AG09319 (cell line): Measurements from ENCODE around the gene OSCP1.
A peak's percentile ranks its signal among the peaks of the same experiment; 100 is the strongest.

Source experiments
- DNase-seq: peaks from one replicate; pipeline ENCODE4 v3.0.0-alpha.2; 2010; ENCODE audit warnings: low read depth; ENCODE audit errors: extremely low read depth
- TF ChIP-seq, protein P1 (sequence below): IDR thresholded peaks from 2 replicates; pipeline ENCODE4 v1.5.1; 2011; ENCODE audit warnings: low read depth, mild to moderate bottlenecking, inconsistent platforms, low read length, moderate library complexity

The OSCP1 gene

DNA sequence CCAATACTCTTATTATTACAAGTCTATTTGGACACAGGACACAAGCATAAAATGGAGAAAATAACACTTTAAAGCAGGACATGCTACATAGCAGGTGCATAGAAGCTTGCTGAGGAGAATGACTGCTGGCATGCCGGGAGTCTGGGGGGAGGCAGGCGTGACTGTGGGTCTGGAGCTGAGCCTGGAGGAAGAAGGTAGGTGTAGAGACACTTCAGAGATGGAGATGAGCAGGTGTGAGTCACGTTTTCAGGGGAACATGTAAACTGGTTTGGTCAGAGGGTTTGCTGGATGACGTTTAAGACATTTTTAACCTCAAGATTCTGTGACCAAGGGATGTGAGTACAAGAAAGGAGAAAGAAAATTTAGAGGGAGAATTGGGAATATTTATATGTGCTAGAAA lies 24.5 kb downstream of the OSCP1 start:
- TF ChIP-seq, protein P1, sequence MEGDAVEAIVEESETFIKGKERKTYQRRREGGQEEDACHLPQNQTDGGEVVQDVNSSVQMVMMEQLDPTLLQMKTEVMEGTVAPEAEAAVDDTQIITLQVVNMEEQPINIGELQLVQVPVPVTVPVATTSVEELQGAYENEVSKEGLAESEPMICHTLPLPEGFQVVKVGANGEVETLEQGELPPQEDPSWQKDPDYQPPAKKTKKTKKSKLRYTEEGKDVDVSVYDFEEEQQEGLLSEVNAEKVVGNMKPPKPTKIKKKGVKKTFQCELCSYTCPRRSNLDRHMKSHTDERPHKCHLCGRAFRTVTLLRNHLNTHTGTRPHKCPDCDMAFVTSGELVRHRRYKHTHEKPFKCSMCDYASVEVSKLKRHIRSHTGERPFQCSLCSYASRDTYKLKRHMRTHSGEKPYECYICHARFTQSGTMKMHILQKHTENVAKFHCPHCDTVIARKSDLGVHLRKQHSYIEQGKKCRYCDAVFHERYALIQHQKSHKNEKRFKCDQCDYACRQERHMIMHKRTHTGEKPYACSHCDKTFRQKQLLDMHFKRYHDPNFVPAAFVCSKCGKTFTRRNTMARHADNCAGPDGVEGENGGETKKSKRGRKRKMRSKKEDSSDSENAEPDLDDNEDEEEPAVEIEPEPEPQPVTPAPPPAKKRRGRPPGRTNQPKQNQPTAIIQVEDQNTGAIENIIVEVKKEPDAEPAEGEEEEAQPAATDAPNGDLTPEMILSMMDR: no peak
- no peak for DNase-seq

DNA sequence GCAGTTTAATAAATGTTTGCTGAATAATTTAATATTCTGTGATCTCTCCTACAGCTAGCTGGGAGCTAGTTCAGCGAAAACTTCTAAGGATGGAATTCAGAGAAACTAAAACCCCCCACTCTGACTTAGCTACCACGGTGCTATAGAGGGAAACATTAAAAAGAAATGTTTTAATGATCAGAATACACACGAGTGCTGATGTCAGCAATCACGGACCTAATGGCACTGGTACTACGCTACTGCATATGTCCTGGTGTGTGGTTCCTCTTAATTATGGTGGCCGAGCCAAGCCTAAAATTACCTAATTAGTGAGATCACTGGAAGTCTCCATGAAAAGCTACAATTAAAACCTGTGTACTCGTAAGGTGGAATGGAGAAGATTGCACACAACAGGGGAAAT lies 28.6 kb downstream of the OSCP1 start:
- DNase-seq: no peak
- TF ChIP-seq, protein P1: no peak

DNA sequence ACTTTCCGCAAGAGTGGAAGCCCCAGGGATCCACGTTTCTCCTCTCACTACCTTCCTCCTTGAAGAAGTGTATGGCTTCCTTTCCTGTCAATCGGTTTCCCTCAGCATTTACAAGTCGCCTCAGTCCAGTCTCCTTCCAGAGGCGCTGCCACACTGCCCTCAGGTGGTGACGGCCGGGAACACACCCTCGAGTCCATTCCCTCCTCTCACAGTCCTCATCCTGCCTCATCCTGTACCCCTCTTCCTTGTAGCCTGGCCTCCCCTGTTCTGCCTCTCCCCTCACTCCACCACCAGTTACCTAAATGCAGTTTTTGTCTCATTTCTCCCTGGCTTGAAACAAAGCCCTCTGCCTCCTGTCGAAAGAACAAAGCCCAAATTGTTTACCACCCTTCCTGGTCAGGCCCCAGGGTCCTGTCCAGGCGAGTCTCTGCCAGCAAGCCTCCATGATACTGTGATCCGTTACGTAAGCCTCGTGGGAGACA lies 29.4 kb downstream of the OSCP1 start:
- TF ChIP-seq, protein P1: peak; percentile 97
- DNase-seq: peak; percentile 64

DNA sequence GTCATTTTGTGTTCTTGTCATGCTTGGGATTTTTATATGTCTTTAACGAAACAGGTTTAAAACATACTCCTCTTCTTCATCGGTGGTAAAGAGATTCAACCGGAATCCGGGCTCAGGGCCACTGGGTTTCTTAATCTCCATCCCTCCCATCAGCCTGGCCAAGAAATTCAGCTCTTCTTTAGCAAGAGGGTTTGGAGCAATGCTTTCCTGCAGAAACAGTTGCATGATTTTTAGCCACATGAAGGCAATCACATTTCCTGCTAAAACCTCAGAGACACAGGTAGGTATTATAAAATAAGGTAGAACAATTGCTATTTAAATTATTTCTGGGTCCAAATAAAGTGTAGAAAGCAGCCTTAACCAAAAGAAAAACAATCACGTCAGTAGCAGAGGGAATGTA lies 29.8 kb downstream of the OSCP1 start:
- TF ChIP-seq, protein P1: no peak
- no peak for DNase-seq

DNA sequence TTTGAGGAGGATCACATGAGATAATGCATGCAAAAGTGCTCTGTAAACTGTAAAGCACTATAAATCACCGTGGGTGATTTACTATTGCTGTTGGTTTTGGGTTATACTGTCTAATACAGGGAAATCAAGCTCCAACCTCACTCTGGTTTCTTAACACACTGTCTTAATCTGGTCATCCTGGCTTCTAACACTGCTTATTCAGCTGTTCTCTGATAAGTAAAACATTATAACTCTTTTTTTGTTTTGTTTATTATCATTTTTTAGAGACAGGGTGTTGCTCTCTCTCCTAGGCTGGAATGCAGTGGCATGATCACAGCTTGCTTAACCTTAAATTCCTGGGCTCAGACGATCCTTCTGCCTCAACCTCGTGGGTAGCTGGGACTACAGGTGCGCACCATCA lies 30.7 kb downstream of the OSCP1 start:
- no peak for DNase-seq
- TF ChIP-seq, protein P1: no peak

DNA sequence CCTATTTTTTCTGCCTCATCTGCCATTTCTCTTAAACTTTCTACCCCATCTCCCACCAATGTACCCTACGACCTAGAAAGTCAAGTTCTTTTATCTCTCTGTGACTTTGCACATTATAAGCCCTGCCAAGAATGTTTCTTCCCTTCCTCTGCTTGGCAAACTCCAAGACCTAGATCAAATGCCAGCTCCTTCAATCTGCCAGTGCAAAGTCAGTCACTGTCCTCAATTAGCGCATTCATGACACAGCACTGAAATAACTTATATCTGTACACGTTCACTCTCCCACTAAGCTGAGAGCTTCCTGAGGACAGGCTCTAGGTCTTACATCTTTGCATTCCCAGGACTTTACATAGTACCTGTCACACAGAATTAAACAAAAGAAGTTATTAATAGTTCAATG lies 31.1 kb downstream of the OSCP1 start:
- TF ChIP-seq, protein P1: no peak
- DNase-seq: no peak

DNA sequence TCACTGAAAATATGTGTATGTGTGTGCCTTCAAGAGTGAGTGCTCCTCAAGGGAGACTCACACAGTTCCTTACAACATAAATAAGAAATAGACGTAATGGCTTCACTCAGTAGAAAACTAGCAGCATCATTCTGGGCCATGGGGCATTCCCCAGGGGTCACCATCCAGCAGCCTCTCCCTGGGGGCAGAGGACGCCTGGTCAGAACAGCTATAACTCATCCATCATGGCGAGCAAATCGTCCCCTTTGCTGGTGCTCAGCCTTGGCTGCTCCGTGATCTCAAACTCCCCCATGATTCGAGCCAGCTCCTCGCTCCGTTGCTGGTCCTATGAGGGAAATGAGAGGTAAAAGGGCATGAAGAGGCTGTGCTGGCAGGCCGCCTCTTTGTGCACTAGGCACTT lies 32.3 kb downstream of the OSCP1 start:
- no peak for DNase-seq
- TF ChIP-seq, protein P1: no peak
